Measurements from ENCODE around the gene PLOD1.

The PLOD1 gene

GRCh38 chr1:12014141-12014991 lies 79.8 kb downstream of the PLOD1 start:
- H3K4me3 ChIP-seq (ENCODE audit: low read depth, low read length): no peak overlapping the region
- DNase-seq (ENCODE audit: low read depth): no peak
- TF ChIP-seq CTCF (IDR thresholded peaks at IDR 0.05; ENCODE audit: low read depth, low read length): no peak
- TF ChIP-seq MYC (IDR thresholded peaks at IDR 0.05; ENCODE audit: low read depth, low read length): no peak
- no peak for TF ChIP-seq MAX (IDR thresholded peaks at IDR 0.05; ENCODE audit: low read depth, low read length)
- TF ChIP-seq POLR2A (IDR thresholded peaks at IDR 0.05; ENCODE audit: extremely low read depth, insufficient read length): no peak

- TF ChIP-seq MAX (IDR thresholded peaks at IDR 0.05; ENCODE audit: low read depth, low read length) (no peak), MYC (IDR thresholded peaks at IDR 0.05; ENCODE audit: low read depth, low read length) (no peak)
- DNase-seq (ENCODE audit: low read depth): no peak
- H3K4me3 ChIP-seq (ENCODE audit: low read depth, low read length): no peak overlapping the region
Measured at GRCh38 chr1:12015001-12015491, 80.5 kb downstream of the PLOD1 start.

- TF ChIP-seq MYC (IDR thresholded peaks at IDR 0.05; ENCODE audit: low read depth, low read length): no peak
- TF ChIP-seq POLR2A (IDR thresholded peaks at IDR 0.05; ENCODE audit: extremely low read depth, insufficient read length): no peak
- TF ChIP-seq MAX (IDR thresholded peaks at IDR 0.05; ENCODE audit: low read depth, low read length): no peak
- TF ChIP-seq CTCF (IDR thresholded peaks at IDR 0.05; ENCODE audit: low read depth, low read length): no peak
- no peak for DNase-seq (ENCODE audit: low read depth)
- H3K4me3 ChIP-seq (ENCODE audit: low read depth, low read length): no peak overlapping the region
Measured at GRCh38 chr1:12015499-12015898, 81.0 kb downstream of the PLOD1 start.

GRCh38 chr1:12016182-12016581 lies 81.7 kb downstream of the PLOD1 start:
- no peak for DNase-seq (ENCODE audit: low read depth)
- TF ChIP-seq MAX (IDR thresholded peaks at IDR 0.05; ENCODE audit: low read depth, low read length) (no peak), CTCF (IDR thresholded peaks at IDR 0.05; ENCODE audit: low read depth, low read length) (no peak), MYC (IDR thresholded peaks at IDR 0.05; ENCODE audit: low read depth, low read length) (no peak), POLR2A (IDR thresholded peaks at IDR 0.05; ENCODE audit: extremely low read depth, insufficient read length) (no peak)
- no peak overlapping the region for H3K4me3 ChIP-seq (ENCODE audit: low read depth, low read length)

GRCh38 chr1:12019858-12020509 lies 85.5 kb downstream of the PLOD1 start:
- H3K4me3 ChIP-seq (ENCODE audit: low read depth, low read length): peak overlapping the region; percentile 75
- TF ChIP-seq MYC (IDR thresholded peaks at IDR 0.05; ENCODE audit: low read depth, low read length) (no peak), POLR2A (IDR thresholded peaks at IDR 0.05; ENCODE audit: extremely low read depth, insufficient read length) (no peak), CTCF (IDR thresholded peaks at IDR 0.05; ENCODE audit: low read depth, low read length) (no peak), MAX (IDR thresholded peaks at IDR 0.05; ENCODE audit: low read depth, low read length) (no peak)
- peak; percentile 75 for DNase-seq (ENCODE audit: low read depth)

- H3K4me3 ChIP-seq (ENCODE audit: low read depth, low read length): no peak overlapping the region
- TF ChIP-seq MAX (IDR thresholded peaks at IDR 0.05; ENCODE audit: low read depth, low read length) (no peak), POLR2A (IDR thresholded peaks at IDR 0.05; ENCODE audit: extremely low read depth, insufficient read length) (no peak), MYC (IDR thresholded peaks at IDR 0.05; ENCODE audit: low read depth, low read length) (no peak), CTCF (IDR thresholded peaks at IDR 0.05; ENCODE audit: low read depth, low read length) (no peak)
- DNase-seq (ENCODE audit: low read depth): no peak
Measured at GRCh38 chr1:12021616-12022015, 87.1 kb downstream of the PLOD1 start.
